Neural crest cell (in vitro differentiated cells): ENCODE measurements around the gene GOLGA6A. TPM values are rescaled to one million over a fixed set of nuclear protein-coding genes. Genes with fewer than 3 reads are reported as not detected.
"Not testable (repeated sequence)": the region's sequence is repeated elsewhere in the genome, so short reads cannot be mapped to it uniquely, and the experiment has no call there.

Experiments
- DNase-seq: peaks from one replicate; pipeline ENCODE4 v3.0.0; 2021; ENCODE audit warnings: low read depth, mixed read lengths, low spot score
- H3K27ac Mint-ChIP-seq: one replicate; pipeline ENCODE4 v1.8.0; 2021; ENCODE audit warnings: mild to moderate bottlenecking, mixed read lengths; ENCODE audit not compliant: unreplicated experiment
- H3K27me3 Mint-ChIP-seq: 2 replicates; pipeline ENCODE4 v1.8.0; 2021; ENCODE audit warnings: low read depth, mild to moderate bottlenecking, mixed read lengths
- H3K36me3 Mint-ChIP-seq: 2 replicates; pipeline ENCODE4 v1.8.0; 2021; ENCODE audit warnings: low read depth, mild to moderate bottlenecking, mixed read lengths
- H3K4me1 Mint-ChIP-seq: 2 replicates; pipeline ENCODE4 v1.8.0; 2021; ENCODE audit warnings: mixed read lengths
- H3K4me3 Mint-ChIP-seq: one replicate; pipeline ENCODE4 v1.8.0; 2021; ENCODE audit warnings: mild to moderate bottlenecking, mixed read lengths
- H3K9me3 Mint-ChIP-seq: 2 replicates; pipeline ENCODE4 v1.8.0; 2021; ENCODE audit warnings: mixed read lengths
- total RNA-seq: library from RNA; stranded (reverse); gene quantifications from 2 replicates; pipeline ENCODE4 v1.2.1, GENCODE V29; 2021
- TF ChIP-seq, protein P1 (sequence below): fragments of 200-600 bp; sonication (generic); conservative IDR thresholded peaks from 2 replicates; pipeline ENCODE4 v1.5.0; 2021; ENCODE audit warnings: antibody characterized with exemption, mild to moderate bottlenecking

The GOLGA6A gene
- total RNA-seq, 1 donor from 2014 or later = not detected

DNA sequence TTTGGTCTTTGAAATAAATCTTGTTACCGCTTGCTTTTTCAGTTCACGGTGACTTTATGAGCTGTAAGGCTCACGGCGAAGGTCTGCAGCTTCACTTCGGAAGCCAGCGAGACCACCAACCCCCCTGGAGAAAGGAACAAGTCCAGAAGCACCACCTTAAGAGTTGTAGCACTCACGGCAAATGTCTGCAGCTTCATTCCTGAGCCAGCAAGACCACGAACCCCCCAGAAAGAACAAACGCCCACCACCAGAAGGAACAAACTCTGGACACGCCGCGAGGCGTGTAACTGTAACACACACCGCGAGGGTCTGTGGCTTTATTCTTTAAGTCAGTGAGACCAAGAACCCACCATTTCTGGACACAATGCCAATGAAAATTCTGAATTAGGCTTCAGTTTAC, 28.8 kb downstream of the GOLGA6A start:
- no peak for DNase-seq
- Mint-ChIP-seq H3K4me3 (no peak overlapping the region), H3K27me3 (peaks cover 24% of the 10 kb centered on the region), H3K4me1 (peaks cover 6% of the 10 kb centered on the region), H3K27ac (no peak overlapping the region), H3K9me3 (no peaks in the 10 kb centered on the region), H3K36me3 (no peaks in the 10 kb centered on the region)
- TF ChIP-seq, protein P1, sequence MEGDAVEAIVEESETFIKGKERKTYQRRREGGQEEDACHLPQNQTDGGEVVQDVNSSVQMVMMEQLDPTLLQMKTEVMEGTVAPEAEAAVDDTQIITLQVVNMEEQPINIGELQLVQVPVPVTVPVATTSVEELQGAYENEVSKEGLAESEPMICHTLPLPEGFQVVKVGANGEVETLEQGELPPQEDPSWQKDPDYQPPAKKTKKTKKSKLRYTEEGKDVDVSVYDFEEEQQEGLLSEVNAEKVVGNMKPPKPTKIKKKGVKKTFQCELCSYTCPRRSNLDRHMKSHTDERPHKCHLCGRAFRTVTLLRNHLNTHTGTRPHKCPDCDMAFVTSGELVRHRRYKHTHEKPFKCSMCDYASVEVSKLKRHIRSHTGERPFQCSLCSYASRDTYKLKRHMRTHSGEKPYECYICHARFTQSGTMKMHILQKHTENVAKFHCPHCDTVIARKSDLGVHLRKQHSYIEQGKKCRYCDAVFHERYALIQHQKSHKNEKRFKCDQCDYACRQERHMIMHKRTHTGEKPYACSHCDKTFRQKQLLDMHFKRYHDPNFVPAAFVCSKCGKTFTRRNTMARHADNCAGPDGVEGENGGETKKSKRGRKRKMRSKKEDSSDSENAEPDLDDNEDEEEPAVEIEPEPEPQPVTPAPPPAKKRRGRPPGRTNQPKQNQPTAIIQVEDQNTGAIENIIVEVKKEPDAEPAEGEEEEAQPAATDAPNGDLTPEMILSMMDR = no peak

DNA sequence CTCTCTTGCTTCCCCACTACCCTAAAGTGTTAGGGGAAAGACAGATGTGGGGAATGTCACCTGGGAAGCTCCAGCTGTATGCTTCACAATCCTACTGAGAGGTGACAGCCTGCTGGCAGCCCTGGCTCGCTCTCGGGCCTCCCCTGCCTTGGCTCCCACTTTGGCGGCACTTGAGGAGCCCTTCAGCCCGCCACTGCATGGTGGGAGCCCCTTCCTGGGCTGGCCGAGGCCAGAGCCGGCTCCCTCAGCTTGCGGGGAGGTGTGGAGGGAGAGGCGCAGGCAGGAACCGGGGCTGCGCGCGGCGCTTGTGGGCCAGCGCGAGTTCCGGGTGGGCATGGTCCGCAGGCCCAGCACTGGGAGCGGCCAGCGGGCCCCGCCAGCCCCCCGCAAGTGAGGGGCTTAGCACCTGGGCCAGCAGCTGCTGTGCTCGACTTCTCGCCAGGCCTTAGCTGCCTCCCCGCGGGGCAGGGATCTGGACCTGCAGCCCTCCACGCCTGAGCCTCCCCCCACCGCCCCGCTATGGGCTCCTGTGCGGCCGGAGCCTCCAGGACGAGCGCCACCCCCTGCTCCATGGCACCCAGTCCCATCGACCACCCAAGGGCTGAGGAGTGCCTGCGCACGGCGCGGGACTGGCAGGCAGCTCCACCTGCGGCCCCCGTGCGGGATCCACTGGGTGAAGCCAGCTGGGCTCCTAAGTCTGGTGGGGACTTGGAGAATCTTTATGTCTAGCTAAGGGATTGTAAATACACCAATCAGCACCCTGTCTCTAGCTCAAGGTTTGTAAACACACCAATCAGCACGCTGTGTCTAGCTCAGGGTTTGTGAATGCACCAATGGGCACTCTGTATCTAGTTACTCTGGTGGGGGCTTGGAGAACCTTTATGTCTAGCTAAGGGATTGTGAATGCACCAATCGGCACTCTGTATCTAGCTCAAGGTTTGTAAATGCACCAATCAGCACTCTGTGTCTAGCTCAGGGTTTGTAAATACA, 29.8 kb downstream of the GOLGA6A start:
- not testable (repeated sequence) for H3K27ac Mint-ChIP-seq, H3K4me1 Mint-ChIP-seq, H3K36me3 Mint-ChIP-seq, H3K4me3 Mint-ChIP-seq, H3K9me3 Mint-ChIP-seq, DNase-seq
- peaks cover 17% of the 10 kb centered on the region for H3K27me3 Mint-ChIP-seq

DNA sequence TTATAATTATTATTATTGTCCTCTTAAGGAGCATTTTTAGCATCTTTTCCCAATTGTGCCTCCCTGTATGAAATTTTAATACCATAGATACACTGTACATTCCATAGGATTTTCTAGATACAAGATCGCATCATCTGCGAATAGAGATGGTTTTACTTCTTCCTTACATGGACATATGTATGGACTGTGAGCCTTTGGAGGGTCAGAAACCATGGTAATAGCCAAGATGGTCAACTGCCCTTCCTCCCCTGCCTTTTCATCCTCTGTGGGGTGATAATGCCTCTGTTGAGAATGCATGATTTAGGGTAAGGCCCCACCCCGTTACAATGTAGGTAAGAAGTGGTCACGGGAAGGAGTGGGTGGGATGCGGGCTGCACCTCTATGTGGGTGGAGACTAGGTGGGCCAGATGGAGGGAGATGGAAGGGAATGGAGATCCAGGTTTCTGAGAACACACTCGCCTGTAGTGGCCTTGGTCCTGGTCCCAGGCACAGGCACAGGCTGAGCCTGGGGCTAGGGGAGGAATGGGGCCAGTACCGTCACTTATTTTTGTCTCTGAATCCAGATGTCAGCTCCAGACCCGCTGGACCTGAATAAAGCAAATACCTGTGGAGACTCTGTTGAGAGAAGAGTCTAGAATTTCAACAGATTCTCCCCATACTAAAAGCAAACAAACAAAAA, 31.7 kb downstream of the GOLGA6A start:
- DNase-seq = no peak
- Mint-ChIP-seq H3K4me3 (no peak overlapping the region), H3K27me3 (peaks cover 13% of the 10 kb centered on the region), H3K27ac (no peak overlapping the region), H3K4me1 (peaks cover 9% of the 10 kb centered on the region), H3K9me3 (no peaks in the 10 kb centered on the region), H3K36me3 (no peaks in the 10 kb centered on the region)
- TF ChIP-seq, protein P1 = no peak

DNA sequence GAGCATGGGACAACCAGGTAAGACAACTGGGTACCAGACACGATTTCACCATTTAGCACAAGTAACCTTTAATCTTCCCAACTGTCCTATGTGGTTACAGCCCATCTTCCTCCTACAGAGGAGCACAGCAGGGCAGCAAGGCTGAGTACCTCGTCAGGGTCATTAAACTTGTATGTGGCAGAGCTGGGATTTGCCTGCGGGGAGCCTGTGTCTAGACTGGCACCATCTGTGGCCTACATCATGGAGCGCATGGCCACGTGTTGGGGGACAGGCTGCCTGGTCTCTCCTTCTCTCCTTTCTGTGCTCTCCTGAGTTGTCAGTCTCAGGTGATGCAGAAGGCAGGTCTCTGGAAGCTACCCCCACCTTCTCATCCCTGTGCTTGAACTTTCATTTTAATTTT, 32.2 kb downstream of the GOLGA6A start:
- TF ChIP-seq, protein P1 = no peak
- H3K27me3 Mint-ChIP-seq = peaks cover 11% of the 10 kb centered on the region
- H3K27ac Mint-ChIP-seq = no peak overlapping the region
- no peak overlapping the region for H3K4me3 Mint-ChIP-seq
- H3K4me1 Mint-ChIP-seq = peaks cover 9% of the 10 kb centered on the region
- no peaks in the 10 kb centered on the region for H3K36me3 Mint-ChIP-seq
- H3K9me3 Mint-ChIP-seq = no peaks in the 10 kb centered on the region
- DNase-seq = no peak

DNA sequence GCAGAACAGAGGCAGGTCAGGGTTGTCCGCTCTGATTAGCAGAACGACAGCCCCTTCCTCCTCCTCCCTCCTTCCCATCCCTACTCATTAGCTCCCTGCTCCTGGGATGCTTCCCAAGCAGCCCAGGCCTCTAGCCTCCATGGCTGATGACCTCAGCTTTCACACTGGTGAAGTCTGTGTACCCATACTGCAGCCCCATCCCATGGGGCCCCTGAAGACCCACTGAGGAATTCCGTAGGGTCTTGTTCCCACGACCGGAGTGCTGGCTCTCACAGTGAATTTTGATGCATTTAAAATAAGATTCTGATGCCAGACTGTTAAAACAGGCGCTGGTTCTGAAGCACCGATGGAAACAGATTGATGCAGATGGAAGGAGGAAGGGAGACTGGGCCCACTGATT, 36.1 kb downstream of the GOLGA6A start:
- no peaks in the 10 kb centered on the region for H3K36me3 Mint-ChIP-seq
- peaks cover 3% of the 10 kb centered on the region for H3K4me1 Mint-ChIP-seq
- no peak for DNase-seq
- TF ChIP-seq, protein P1 = no peak
- no peak overlapping the region for H3K4me3 Mint-ChIP-seq
- no peaks in the 10 kb centered on the region for H3K9me3 Mint-ChIP-seq
- H3K27me3 Mint-ChIP-seq = no peaks in the 10 kb centered on the region
- no peak overlapping the region for H3K27ac Mint-ChIP-seq
